HT-29 (cell line): ENCODE data around the gene EFNB3. TPM values are rescaled to one million over a fixed set of nuclear protein-coding genes. Genes with fewer than 3 reads are reported as not detected.

Experiments
- DNase-seq: peaks from one replicate; pipeline ENCODE4 v3.0.0-alpha.2; 2015; ENCODE audit warnings: low spot score
- total RNA-seq: library from RNA; depleted of rRNA; stranded (reverse); fragments of >200 nt; shearing (Covaris generic); gene quantifications from 2 replicates; pipeline ENCODE4 v1.2.3, GENCODE V29; 2014

Gene EFNB3
- total RNA-seq, 1 experiment from 2014 or later = not detected

DNA sequence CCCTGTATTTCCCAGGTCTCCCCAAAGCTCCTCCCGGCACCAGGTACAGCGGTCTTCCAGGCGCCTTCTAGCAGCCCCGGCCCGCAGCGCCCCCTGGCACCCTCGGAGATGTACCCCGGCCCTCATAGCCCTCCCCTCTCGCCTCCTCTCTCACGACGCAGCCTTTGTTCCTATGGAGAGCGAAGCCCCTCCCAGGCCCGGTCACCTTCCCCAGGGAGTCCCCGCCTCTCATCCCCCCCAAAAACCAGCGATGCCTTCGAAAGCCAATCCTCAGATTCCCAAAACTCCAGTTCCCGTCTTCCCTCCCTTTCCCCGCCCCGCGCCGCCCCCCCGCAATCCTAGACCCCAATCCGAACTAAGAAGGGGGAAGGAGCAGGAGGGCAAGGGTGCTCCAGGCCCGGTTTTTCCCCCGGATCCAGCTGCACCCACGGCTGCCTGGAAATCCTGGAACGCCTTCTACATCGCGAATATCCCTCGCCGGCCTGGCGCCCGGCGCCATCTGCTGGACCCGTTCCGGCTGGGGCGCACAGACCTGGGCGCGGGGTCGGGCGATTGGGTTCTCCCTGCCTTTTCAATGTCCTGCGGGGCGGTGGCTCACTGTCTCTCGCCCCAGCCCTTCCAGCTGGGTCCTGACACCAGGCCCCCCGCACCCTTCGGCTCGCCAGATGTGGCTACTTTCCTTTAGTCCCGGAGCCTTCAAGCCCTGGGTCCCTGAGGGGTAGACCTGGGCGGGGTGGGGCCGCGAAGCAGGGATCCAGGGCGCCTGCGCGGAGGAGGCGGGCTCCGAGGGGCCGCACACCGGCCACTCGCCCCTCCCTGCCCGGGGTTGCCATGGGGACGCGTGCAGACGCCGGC lies 12.1 kb downstream of the EFNB3 start, which contains the start of gene DNAH2:
TSS of gene DNAH2 (plus strand) at position 844 of the 855 bp plus-strand sequence. CDS start 1,991 bp downstream, outside the sequence.
- DNase-seq = peak; percentile 67

DNA sequence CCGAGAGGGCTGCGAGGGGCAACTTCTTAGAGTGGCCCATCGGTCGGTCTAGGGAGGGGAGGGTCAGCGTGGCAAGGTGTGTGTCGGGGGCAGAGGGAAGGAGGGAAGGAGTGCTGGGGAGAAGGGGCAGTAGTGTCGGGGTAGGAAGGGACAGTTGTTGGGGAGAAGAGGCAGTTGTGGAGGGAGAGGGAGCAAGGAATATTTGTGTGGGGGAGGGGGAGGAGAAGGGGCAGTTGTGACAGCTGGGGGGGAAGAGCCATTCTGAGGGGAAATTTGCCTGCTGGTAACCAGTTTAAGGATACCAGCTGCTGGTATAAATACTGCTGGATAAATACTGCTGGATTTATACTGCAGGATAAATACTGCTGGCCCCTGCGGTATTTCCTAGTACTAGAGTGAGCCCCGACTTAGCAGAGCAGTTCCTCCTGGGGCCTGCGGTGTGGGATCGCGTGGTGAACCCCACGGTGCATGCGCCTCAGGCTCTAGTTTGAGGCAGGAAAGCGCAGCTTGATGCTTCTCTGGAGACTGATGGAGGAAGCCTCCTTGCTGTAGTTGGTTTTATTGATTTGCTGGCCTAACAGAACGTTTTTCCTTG lies 12.9 kb downstream of the EFNB3 start:
- DNase-seq = no peak

DNA sequence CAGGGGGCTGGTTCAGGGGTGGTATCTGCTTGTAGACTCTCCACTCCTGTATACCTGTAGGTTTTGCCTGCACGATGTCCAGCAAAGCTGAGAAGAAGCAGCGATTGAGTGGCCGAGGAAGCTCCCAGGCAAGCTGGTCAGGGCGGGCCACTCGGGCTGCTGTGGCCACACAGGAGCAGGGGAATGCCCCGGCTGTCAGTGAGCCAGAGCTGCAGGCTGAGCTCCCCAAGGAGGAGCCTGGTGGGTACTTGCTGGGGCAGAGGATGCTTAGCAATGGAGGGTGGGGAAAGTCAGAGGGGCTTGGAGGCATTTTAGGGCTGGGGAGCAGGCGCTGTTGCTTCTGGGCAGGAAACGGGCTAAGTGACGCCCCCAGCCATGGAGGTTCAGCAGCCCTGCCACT lies 14.7 kb downstream of the EFNB3 start:
- no peak for DNase-seq

DNA sequence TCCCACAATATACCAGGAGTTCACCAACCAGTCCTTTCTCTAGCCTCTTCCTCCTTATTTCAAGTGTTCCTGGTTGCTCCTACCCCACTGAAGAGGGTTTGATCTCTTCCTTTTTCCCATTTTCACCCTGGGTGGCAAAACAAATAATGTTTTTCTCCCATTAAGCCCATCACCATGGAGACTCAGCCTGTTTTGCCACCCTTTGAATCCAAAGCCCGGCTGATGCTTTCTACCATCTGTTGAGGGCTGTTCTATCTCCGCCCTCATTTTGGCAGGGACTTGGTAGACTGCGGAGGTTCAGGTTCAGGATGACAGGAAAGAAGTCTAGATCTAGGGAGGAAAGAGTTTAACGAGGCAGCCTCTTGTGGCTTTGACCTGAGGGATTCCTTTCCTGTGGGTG lies 15.1 kb downstream of the EFNB3 start:
- DNase-seq = no peak

DNA sequence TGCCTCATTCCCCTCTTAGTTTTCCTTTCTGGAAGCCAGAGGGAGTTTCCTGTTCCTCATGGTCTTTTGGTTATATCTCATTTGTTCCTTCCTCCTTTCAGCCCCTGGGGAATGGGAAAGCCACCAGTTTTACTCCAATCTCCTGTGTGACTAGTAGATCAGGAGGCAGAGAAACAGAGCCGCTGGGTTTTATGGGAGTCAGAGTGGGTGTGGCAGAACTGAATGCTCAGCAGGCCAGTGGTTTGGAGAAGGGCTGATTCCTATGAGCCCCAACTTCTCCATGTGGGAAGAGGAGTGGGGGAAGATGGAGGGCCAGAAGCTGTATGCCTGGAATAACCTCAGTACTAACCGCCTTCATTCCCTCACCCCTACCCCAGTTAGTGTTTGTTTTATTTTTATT lies 16.6 kb downstream of the EFNB3 start:
- no peak for DNase-seq

DNA sequence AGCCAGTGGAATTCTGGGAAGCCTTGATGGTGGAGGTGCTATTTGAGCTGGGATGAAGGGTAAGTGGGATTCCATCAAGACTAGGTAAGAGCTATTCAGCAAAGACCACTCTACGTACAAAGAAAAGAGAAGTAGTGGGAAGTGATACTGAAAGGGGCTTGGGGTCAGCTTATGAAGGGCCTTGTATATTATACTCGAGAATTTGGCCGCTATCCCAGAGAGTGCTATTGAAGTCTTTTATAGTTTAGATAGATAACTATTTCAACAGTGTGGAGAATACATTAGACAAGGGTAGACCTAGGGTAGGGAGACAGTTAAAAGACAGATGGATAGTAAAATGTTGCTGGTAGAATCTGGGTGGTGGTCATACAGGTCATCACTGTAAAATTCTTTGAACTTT lies 22.9 kb downstream of the EFNB3 start:
- no peak for DNase-seq

DNA sequence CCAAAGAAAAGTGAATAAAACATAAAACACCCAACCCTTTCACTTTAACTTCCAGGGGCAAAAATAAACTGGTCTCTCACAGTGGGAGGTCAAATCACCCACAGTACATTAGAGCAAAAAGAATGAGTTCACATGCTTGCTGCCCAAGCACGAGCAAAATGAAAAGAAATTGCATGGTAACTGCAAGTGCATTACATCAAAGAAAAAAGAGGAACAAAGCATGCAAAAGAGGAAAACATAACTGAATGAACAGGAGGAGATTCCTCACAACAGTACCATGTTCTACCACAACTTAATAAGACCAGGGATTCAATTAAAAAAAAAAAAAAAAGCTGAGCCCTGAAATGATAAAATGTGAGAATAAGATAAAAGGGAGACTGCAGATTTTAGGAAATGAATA lies 24.8 kb downstream of the EFNB3 start:
- DNase-seq = no peak

DNA sequence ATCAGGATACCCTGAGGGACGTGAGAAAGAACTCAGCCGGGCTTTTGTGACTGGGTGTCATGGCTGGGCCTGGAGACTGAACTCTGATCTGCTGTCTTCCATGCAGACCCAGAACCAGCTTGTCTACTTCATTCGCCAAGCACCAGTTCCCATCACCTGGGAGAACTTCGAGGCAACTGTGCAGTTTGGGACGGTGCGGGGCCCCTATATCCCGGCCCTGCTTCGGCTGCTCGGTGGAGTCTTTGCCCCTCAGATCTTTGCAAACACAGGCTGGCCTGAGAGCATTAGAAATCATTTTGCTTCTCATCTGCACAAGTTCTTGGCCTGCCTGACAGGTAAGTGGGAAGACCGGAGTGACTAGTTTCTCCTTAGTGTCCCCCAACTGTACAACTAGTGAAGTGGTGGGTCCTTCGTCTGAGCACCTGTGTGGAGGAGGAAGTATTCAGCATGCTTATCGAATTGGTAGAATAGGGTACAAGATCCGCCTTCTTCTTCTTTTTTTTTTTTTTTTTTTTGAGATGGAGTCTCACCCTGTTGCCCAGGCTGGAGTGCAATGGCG lies 28.1 kb downstream of the EFNB3 start:
- no peak for DNase-seq

DNA sequence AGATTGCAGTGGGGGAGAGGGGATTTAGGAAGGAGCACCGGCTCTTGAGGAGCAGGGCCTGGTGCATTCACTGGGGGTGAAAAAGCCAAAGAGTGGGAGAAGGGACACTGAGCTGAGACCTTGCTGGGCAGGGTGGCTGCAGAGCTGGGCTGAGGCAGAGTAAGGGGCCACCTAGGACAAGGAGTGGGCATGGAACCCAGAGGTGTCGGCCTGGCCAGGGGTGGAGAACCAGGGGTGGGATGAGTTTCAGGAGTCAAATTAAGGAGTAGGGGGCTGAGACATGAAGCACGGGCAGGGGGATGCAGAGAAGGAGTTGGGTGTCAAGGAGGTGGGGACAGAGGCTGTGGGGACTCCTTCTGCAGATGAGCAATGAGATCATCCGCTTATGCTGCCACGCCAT lies 32.6 kb downstream of the EFNB3 start:
- no peak for DNase-seq

DNA sequence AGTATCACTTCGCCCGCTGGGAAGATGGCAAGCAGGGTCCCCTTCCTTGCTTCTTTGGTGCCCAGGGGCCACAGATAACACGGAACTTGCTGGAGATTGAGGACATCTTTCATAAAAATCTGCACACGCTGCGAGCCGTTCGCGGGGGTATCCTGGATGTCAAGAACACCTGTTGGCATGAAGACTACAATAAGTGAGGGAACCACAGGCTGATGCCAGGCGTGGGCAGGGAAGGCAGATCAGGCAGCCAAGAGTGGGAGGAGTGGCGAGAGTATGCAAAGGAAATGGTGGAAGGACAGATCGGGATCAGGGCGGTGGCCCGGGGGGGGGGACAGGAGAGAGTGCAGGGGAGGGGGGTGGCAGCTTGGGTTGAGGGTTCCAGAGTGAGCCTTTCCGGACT lies 34.7 kb downstream of the EFNB3 start:
- no peak for DNase-seq

DNA sequence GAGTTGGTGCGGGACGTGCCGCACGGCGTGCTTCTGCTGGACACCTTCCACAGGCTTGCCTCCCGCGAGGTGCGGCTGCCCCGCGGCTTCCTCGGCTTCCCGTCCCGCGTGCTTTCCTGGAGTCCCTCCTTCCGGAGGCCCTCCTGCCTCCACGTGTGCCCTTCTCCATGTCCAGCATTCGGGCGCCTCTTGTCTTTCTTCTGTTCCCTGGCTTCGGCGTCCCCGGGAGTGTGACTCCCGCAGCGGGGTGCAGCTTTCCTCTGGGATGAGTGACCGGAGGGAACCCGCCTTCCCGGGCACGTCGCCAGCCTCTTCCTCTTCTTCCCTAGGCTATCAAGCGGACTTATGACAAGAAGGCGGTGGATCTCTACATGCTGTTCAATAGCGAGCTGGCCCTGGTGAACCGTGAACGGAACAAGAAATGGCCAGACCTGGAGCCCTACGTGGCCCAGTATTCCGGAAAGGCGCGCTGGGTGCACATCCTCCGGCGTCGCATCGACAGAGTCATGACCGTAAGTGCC lies 35.5 kb downstream of the EFNB3 start:
- no peak for DNase-seq

DNA sequence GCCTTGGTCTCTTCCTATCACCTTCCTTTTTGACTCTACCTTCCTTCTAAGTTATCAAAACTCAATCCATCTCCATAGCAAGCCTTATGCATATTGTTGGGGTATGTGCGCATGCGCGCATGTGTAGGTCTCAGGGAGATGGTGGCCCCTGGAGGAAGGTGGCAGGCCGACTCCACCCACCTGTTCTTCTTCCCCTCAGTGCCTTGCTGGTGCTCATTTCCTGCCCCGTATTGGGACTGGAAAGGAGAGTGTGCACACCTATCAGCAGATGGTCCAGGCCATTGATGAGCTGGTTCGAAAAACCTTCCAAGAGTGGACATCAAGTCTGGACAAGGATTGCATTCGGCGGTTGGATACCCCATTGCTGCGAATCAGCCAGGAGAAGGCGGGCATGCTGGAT lies 37.7 kb downstream of the EFNB3 start:
- DNase-seq = no peak

DNA sequence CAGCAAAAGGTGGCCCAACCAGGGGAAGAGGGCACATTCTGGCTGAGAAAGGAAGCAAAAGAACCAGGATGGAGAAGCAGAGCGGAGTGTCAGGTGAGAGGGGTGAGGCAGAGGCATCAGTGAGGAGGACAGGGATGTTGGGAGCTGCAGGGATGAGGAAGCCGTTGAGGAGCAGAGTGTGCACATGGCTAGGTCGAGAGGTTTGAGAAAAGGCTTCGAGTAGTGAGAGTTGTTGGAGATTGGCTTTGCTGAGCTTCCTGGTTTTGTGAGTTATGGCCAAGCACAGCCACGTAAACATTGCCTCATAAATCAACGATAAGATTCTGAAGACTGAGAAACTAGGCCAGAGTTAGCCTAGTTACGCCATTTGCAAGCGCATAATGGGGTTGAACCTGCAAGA lies 39.4 kb downstream of the EFNB3 start:
- no peak for DNase-seq

DNA sequence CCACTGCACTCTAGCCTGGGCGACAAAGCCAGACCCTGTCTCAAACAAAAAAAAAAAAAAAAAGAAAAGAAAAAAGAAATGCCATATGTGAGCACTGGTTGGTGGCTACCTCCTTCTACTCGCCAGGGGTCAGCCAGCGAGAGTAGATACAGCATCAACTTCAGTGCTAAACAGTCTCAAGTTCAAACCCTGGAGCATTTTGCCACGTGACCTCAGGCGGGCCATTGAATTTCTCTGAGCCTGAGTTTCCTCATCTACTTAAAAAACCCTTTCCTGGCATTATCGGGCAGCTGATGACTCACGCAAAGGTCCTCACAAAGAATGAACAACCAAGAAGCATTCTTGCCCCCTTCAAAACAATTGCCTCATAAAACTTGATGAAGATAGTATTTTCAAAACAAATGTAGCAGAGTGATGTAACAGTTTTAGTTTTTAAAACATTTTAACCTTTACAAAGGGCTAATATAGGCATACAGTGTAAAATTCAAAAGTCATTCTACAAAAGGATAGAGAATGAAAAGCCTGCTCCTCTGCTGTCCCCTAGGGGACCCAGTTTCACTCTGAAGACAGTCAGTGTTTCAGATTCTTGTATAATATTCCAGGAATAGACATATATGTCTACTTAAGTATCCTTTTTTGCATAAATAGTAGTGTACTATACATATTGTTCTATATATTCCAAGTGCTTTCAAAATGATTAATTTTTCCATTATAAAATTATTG lies 40.9 kb downstream of the EFNB3 start:
- peak; percentile 13 for DNase-seq

DNA sequence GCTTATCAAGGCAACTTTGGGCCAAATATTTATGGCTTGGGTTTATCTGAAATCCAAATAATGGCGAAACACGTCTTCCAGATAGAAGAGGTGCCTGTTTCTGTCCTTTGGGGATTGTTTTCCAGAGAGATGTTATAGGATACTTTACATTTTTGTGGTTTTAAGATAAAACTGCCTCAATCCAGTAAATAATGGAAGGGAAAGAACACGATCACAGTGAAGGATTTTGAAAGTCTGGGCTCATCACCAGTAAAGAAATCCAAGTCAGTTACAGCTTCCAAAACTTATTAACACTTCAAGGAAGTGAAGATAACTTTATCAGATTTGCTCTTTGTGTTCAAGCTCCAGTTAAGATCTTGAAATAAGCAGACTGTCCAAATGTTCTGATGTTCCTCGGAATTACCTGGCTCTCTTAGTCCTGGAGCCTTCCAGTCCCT lies 42.7 kb downstream of the EFNB3 start:
- no peak for DNase-seq

DNA sequence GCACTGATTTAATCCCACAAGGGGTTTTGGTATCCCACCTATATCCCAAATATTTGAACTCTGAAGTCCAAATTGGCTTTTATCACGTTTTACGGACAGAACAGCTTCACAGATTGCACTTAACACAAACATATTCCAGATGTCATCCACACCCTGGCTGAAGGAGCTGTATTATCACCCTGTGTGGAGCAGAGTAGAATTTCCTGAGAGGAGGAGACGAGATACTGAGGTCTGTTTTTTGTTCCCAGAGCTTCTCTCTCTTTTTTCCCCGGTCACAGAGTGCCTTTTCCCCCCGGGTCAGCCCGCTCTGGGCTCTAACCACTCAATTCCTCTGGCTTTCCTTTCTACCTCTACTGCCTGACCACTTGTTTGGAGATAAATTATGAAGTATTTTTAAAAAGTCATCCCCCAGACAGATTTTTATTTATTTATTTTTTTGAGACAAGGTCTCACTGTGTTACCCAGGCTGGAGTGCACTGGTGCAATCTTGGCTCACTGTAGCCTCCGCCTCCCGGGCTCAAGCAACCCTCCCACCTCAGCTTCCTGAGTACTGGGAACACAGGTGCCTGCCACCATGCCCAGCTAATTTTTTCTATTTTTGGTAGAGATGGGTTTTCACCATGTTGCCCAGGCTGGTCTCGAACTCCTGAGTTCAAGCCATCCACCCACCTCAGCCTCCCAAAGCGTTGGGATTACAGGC lies 43.2 kb downstream of the EFNB3 start:
- no peak for DNase-seq

DNA sequence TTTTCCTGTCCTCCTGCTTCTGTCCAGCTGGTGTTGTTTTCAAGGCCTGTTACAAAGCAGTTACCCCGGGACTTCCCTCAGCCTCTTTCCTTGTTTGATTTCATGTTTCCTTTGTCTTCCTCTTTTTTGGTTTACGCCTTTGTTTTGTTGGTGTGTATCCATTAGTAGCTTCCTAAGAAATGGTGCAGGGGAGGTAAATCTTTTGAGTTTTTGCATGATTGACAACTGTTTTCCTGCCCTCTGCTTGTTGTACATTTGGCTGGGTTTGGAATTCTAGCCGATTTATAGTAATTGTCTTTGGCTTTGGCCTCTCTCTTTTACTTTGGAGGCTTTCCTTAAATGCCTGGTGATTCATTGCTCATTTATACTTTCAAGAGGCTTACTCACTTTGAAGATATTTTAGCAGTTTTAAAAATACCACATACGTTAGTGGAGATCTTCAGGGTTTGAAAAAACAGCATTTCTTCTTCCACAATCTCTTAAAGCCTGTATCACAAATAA lies 45.4 kb downstream of the EFNB3 start:
- DNase-seq = no peak

DNA sequence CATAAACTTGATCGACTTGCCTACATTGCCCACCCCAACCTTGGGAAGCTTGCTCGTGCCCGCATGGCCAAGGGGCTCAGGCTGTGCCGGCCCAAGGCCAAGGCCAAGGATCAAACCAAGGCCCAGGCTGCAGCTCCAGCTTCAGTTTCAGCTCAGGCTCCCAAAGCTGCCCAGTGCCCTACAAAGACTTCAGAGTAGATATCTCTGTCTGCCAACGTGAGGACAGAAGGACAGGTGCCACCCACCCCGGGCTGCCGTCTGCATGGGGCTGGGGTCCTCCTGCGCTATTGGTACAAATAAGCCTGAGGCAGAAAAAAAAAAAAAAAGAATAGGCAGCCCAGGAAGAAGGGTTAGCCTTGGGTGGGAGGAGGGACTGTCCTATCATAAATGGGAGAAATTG lies 49.7 kb downstream of the EFNB3 start:
- no peak for DNase-seq

DNA sequence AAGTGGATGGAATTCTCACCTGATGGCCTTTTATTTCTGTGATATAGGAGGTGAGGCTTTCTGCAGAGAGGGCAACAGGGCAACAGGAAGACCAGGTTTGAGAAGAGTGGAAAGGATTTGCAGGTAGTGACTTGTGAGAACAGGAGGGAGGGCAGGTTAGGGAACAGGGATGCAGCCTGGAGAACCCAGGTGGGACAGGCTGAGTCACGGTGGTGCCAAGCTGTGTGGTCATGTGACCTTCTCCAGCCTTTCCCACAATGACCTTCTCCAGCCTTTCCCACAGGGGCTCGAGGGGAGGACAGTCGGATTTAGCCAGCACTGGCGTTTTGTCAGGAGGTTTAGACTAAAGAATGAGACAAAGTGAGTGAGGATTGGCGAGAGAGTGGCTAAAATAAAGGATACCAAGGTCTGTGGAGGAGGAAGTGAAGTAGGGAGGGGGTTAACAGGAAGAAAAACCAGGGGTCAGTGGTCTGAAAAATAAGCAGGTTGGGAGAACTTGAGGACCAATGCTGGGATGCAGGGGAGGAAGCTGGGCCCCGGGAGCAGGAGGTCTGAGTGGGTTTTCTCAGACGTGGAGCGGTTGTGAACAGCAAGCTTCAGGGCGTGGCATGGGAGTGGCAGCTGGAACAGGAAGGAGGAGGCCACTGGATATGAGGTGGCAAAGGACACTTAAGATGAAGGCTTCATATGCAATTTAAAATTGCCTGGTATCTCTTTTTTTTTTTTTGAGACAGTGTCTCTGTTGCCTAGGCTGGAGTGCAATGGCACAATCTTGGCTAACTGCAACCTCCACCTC lies 50.3 kb downstream of the EFNB3 start:
- DNase-seq = no peak

DNA sequence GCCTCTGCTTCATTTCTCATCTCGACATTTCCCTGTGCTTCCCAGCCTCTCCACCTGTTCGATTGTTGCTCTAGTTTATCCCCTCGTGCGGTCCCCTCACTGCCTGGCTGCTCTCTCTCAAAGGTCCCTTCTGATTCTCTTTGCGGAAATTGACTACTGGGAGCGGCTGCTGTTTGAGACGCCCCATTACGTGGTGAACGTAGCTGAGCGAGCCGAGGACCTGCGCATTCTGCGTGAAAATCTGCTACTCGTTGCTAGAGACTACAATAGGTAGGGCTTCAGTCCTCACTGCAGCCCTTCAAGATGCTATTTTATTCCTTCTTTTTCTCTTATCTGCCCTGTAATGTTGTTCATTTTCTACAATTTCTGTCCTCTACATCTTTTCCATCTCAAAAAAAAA lies 52.0 kb downstream of the EFNB3 start:
- DNase-seq = no peak
